NCI-H510A treated with DMSO at 0.1 percent for 48 hours (cell line): Measurements from ENCODE around the gene TNS3.

Source experiments
- DNase-seq: peaks from one replicate; lab custom pipeline; 2025; lab: John Stamatoyannopoulos, UW

Gene TNS3

GRCh38 chr7:47345857-47346298 is 236.0 kb downstream of the TNS3 start:
- DNase-seq, result no peak

- DNase-seq, result no peak
Measured at GRCh38 chr7:47344171-47344955, 237.5 kb downstream of the TNS3 start.

GRCh38 chr7:47343061-47343455 is 238.9 kb downstream of the TNS3 start:
- no peak for DNase-seq

- DNase-seq, result no peak
Measured at GRCh38 chr7:47342296-47343060, 239.4 kb downstream of the TNS3 start.

GRCh38 chr7:47340517-47340916 is 241.4 kb downstream of the TNS3 start:
- DNase-seq, result no peak

- no peak for DNase-seq
Measured at GRCh38 chr7:47338026-47338425, 243.9 kb downstream of the TNS3 start.

GRCh38 chr7:47337531-47337930 is 244.4 kb downstream of the TNS3 start:
- DNase-seq, result no peak

GRCh38 chr7:47336472-47337425 is 245.2 kb downstream of the TNS3 start:
- no peak for DNase-seq

GRCh38 chr7:47335557-47336471 is 246.1 kb downstream of the TNS3 start:
- DNase-seq, result no peak

- DNase-seq, result no peak
Measured at GRCh38 chr7:47335071-47335470, 246.8 kb downstream of the TNS3 start.

- DNase-seq, result no peak
Measured at GRCh38 chr7:47333959-47334358, 248.0 kb downstream of the TNS3 start.

- no peak for DNase-seq
Measured at GRCh38 chr7:47333554-47333887, 248.4 kb downstream of the TNS3 start.

GRCh38 chr7:47332681-47333553 is 249.0 kb downstream of the TNS3 start:
- no peak for DNase-seq

GRCh38 chr7:47332213-47332612 is 249.7 kb downstream of the TNS3 start:
- DNase-seq, result no peak

- no peak for DNase-seq
Measured at GRCh38 chr7:47331179-47331565, 250.7 kb downstream of the TNS3 start.

GRCh38 chr7:47330561-47331178 is 251.2 kb downstream of the TNS3 start:
- DNase-seq, result no peak

- DNase-seq, result no peak
Measured at GRCh38 chr7:47330026-47330425, 251.9 kb downstream of the TNS3 start.

- no peak for DNase-seq
Measured at GRCh38 chr7:47329320-47329926, 252.5 kb downstream of the TNS3 start.
